OCI-LY1 (cell line): Measurements from ENCODE around the gene OTOF.

ENCODE experiments used
- CTCF ChIP-seq: fragments of 200-600 bp; sonication (generic), shearing (Covaris generic); IDR thresholded peaks from 2 replicates; pipeline ENCODE4 v1.5.1; 2017; ENCODE audit warnings: mild to moderate bottlenecking, antibody characterized with exemption, low read length, moderate library complexity, mixed read lengths
- EZH2 ChIP-seq: fragments of 200-600 bp; sonication (generic), shearing (Covaris generic); IDR thresholded peaks from 2 replicates; pipeline ENCODE4 v1.8.0; 2017; ENCODE audit warnings: borderline replicate concordance, mixed run types, mild to moderate bottlenecking, antibody characterized with exemption, low read length, moderate library complexity, mixed read lengths

DNA sequence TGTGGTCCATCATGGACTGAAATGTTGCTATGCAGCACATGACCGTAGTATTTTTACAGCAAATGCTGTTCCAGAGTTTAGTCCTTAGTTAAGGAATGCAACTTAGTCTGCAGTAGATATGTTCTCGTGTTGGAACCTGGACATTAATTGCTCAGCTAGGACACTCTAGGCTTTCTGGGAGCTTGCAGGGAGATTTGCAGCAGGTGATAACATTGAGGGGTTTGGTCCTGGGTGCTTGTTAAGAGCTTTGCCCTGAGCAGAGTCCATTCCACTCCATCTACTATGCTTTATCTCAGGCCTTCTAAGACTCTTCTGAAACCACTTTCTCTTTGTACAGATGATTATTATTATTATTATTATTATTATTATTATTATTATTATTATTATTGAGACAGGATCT lies 49.1 kb downstream of the OTOF start:
- TF ChIP-seq CTCF (no peak), EZH2 (no peak)
